Esophagus (tissue), 2 donors: ENCODE measurements around the gene DPYSL4. TPM values are rescaled to one million over a fixed set of nuclear protein-coding genes. Genes with fewer than 3 reads are reported as not detected.

Experiments
- H3K27ac ChIP-seq, 2 donors: one replicate each; pipeline ENCODE4 v1.5.1; 2013; ENCODE audit warnings: low read depth in 2 of 2, mild to moderate bottlenecking in 2 of 2, inconsistent platforms in 1 of 2, low read length in 1 of 2, moderate library complexity in 1 of 2
- H3K27me3 ChIP-seq, 2 donors: one replicate each; pipeline ENCODE4 v1.6.1; 2013; ENCODE audit warnings: low read length in 2 of 2, control low read depth in 1 of 2, mild to moderate bottlenecking in 1 of 2; ENCODE audit not compliant: insufficient read depth in 2 of 2, control insufficient read depth in 1 of 2
- H3K36me3 ChIP-seq, 2 donors: one replicate each; pipeline ENCODE4 v1.6.1; 2013; ENCODE audit warnings: low read length in 1 of 2; ENCODE audit not compliant: control insufficient read depth in 2 of 2, insufficient read depth in 2 of 2
- H3K4me1 ChIP-seq, 2 donors: one replicate each; pipeline ENCODE4 v1.6.1; 2013; ENCODE audit warnings: low read length in 1 of 2; ENCODE audit not compliant: control insufficient read depth in 2 of 2, insufficient read depth in 2 of 2
- H3K4me3 ChIP-seq, 2 donors: one replicate each; pipeline ENCODE4 v1.5.1; 2013; ENCODE audit warnings: low read length in 2 of 2, mild to moderate bottlenecking in 2 of 2, low read depth in 1 of 2, moderate library complexity in 1 of 2
- H3K9me3 ChIP-seq, 2 donors: one replicate each; pipeline ENCODE4 v1.6.1; 2013; ENCODE audit warnings: mild to moderate bottlenecking in 2 of 2, low read depth in 1 of 2, low read length in 1 of 2, moderate library complexity in 1 of 2; ENCODE audit not compliant: control insufficient read depth in 2 of 2, insufficient read depth in 1 of 2
- WGBS, 2 donors: extraction: QIAGEN DNeasy Blood & Tissue Kit; methylation state at CpG; one replicate each; pipeline ENCODE4 v1.1.7; 2013; 5-methylcytosine and 5-hydroxymethylcytosine counted together
- polyA plus RNA-seq, 2 donors: library from polyadenylated mRNA; stranded (reverse); fragments of 200-250 nt; gene quantifications; one replicate each; pipeline ENCODE4 v1.2.3, GENCODE V29; 2013
- donor health status: healthy with polysubstance abuse.
- donor health status: Bipolar disorder and iron deficiency.

The DPYSL4 gene
- polyA plus RNA-seq, result under 1 TPM; 0.26 to 0.52 TPM

DNA sequence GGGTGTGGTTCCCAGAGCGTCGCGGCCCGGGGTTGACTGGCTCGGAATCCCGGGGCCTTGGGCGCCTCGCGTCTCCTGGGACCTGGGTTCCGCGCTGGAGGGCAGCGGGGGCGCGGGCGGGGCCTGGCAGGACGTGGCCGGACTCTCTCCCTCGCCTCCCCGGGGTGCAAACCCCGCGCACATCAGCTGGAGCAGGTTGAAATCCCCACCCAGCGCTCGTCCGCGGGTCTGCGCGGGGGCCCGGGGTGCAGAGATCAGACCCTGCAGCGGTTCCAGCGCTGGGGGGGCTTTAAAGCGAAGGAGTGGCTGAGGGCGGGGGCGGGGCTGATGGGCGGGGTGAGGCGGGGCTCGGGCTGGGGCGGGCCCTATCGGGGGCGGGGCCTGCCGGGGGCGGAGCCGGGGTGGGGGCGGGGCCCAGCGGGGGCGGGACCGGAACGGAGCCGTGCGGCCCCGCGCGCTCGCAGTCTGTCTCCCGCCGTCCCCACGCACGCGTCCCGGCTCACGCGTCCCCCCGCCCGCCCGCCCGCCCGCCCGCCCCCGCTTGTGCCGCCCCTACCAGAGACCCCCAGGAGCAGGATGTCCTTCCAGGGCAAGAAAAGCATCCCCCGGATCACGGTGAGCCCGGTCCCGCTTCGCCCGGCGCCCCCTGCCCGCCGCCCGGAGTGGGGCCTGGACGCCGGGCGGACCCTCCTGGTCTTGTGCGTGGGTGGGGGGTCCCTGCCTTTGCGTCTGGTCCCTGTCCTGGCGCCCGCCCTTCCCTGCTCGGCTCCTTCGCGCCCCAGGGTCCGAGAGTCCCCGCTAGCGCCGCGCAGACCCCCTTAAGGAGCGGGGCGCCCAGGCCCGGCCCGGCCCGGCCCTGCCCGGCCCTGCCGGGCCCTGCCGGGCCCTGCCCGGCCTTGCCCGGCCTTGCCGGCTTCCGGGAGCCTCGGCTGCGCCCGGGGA is at the start of gene DPYSL4:
Gene DPYSL4 (plus strand): TSS at position 461 of the 942 bp plus-strand sequence. CDS start 116 bp downstream, at position 577.
- Histone ChIP-seq H3K4me1 (peaks cover 2 to 10% of the 10 kb centered on the region in 2 donors), H3K27me3 (peaks cover 0 to 16% of the 10 kb centered on the region in 2 donors), H3K36me3 (no peaks in the 10 kb centered on the region), H3K9me3 (peaks cover 0 to 2% of the 10 kb centered on the region in 2 donors), H3K27ac (no peak within 1 kb of the TSS), H3K4me3 (peak within 1 kb of the TSS; percentile 8 to 36)
- 4% methylated on average over 61 to 108 of the region's 109 CpGs for WGBS, 2 donors

DNA sequence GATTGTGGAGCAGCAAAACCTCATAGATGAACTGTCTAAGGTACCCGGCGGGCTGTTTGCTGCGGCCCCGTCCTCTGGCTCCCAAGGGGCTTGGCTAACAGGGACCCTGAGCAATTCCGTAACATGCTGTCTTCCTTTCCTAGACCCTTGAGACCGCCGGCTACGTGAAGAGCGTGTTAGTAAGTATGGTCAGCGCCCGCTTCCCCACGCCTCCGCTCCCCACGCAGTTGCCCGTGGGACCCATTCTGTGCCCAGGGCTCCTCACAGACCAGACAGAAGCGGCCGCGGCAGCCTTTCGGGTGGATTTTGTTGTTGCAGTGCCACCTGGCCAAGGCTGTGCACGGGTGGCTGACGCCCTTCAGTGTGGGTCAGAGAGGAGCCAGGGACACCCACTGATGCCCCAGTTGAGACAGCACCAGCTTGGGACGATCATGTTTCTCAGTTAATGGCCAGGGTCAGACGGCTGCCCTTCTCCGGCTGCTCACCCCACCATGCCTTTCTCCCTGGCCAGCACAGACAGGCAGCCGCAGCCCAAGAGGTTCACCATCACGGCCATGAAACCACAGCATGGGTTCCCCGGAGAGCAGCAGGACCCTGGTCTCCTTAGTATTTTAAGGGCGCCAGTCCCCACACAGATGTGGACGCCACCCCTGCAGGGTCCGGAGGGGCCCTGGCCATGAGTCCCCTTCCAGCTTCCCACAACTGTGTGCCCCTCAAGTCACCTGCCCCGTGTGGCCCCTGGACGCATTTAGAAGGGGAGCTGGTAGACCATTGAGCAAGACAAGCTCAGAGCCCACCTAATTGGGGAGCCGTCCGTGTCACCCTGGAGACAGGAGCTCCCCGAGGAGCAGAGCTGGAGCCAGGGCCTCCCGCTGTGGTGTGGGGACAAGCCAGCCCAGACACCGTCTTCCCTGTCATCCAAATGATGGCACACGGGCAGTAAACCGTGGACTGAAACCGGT is 49.4 kb upstream of the DPYSL4 start:
- WGBS, 2 donors, result 92% methylated on average over 40 of the region's 40 CpGs
- Histone ChIP-seq H3K9me3 (no peaks in the 10 kb centered on the region), H3K36me3 (no peaks in the 10 kb centered on the region), H3K27me3 (no peaks in the 10 kb centered on the region), H3K4me3 (no peak overlapping the region), H3K27ac (no peak overlapping the region), H3K4me1 (peaks cover 0 to 5% of the 10 kb centered on the region in 2 donors)

DNA sequence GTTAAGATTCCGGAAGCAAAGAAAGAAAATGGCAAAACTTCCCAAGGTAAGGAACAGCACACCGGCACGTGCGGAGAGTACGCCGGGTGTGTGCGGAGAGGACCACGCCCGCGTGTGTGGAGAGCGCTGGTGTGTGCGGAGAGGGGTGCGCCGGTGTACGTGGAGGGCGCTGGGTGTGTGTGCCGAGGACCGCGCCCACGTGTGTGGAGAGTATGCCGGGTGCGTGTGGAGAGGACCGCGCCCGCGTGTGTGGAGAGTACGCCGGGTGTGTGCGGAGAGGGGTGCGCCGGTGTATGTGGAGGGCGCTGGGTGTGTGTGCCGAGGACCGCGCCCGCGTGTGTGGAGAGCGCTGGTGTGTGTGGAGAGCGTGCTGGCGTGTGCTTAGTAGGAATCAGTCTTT is 48.6 kb upstream of the DPYSL4 start:
- Histone ChIP-seq H3K4me3 (no peak overlapping the region), H3K27me3 (no peaks in the 10 kb centered on the region), H3K27ac (no peak overlapping the region), H3K36me3 (no peaks in the 10 kb centered on the region), H3K4me1 (peaks cover 0 to 2% of the 10 kb centered on the region in 2 donors), H3K9me3 (no peaks in the 10 kb centered on the region)
- 93 to 96% methylated on average over 40 of the region's 40 CpGs for WGBS, 2 donors

DNA sequence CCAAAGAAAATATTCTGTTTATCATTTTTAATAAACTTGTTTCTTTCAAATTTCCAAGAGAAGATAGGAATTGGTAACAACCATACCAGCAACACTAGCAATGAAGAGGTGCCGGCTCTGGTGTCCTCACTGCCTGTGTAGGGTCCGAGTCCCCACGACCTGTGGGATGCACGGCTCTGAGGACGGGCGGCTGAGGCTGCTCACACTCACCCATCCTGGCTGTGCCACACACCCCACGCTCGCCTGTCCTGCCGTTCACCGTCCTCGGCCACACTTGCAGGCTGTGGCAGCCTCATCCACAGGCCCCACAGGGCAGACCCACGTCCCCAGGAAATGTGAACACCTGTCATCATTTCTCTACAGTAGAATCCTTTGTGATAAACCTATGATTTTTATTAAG is 48.2 kb upstream of the DPYSL4 start:
- Histone ChIP-seq H3K4me3 (no peak overlapping the region), H3K36me3 (no peaks in the 10 kb centered on the region), H3K4me1 (peaks cover 0 to 2% of the 10 kb centered on the region in 2 donors), H3K27me3 (no peaks in the 10 kb centered on the region), H3K9me3 (no peaks in the 10 kb centered on the region), H3K27ac (no peak overlapping the region)
- WGBS, 2 donors, result 83 to 88% methylated on average over 12 of the region's 12 CpGs

DNA sequence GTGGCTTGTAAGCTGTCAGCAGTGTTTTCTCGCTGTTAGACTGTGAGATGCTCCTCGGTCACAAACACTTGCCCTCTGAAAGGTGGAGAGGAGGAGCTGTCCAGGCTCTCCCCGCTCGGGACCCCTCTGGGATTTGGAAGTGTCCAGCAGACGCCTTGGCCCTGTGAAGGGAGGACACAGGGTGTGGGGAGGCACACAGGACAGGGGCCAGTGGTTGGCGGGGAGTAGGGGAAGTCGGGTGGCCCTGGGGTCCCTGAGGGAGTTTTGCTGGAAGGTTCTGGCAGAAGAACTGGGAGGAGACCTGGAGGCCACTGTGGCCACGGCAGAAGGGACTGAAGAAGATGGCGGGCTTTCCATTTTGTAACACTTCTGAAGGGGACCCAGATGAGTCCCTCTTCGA is 47.2 kb upstream of the DPYSL4 start:
- Histone ChIP-seq H3K36me3 (no peaks in the 10 kb centered on the region), H3K4me3 (no peak overlapping the region), H3K27me3 (no peaks in the 10 kb centered on the region), H3K4me1 (peaks cover 0 to 2% of the 10 kb centered on the region in 2 donors), H3K9me3 (no peaks in the 10 kb centered on the region), H3K27ac (no peak overlapping the region)
- WGBS, 2 donors, result 75 to 80% methylated on average over 10 of the region's 10 CpGs

DNA sequence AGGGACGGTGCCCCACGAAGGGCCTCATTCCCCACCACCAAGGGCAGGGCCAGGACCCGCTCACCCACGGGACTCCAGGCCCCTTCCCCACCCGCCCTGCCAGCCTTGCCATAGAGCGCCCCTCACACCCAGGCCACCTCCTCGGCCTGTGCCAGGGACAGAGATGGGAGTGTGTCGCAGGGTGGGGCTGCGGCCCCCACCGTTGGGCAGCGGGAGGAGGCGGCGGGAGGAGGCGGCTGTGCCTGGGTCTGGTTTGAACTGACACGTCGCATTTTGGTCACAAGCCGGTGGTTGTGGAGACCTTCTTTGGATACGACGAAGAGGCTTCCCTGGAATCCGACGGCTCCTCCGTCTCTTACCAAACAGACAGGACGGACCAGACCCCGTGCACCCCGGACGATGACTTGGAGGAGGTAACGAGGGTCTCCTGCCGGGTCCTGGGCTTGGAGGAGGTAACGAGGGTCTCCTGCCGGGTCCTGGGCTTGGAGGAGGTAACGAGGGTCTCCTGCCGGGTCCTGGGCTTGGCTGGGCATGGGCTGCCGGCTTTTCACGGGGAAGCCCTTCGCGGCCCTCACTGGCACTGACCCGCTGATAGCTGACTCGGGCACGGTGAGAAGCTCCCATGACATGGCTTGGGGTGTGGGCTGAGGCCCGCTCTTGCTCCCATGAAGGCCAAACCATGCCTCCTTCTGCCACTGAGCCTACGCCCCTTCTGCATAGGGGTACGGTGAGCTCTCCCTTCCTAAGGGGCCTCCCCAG is 46.4 kb upstream of the DPYSL4 start:
- no peak overlapping the region for H3K4me3 ChIP-seq
- no peaks in the 10 kb centered on the region for H3K27me3 ChIP-seq
- no peaks in the 10 kb centered on the region for H3K36me3 ChIP-seq
- 90 to 92% methylated on average over 42 of the region's 42 CpGs for WGBS, 2 donors
- no peaks in the 10 kb centered on the region for H3K9me3 ChIP-seq
- no peak overlapping the region for H3K27ac ChIP-seq
- H3K4me1 ChIP-seq, result peaks cover 0 to 2% of the 10 kb centered on the region in 2 donors

DNA sequence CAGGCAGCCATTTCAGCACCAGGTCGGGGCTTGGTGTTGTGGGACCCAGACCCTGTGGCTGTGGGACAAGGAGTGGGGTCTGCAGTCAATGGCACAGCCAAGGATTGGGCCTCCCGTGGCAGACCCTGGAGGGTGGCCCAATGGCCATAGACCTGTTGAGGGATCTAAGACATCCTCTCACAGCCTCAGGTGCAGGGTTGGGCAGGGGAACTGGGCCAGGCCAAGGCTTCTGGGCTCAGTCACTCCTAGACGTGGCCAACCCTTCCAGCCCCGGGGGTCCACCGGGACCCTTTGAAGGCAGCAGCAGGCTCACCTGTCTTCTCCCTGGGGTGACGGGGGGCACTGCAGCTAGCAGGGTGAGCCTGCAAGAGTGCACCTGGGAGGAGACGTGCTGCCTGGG is 45.7 kb upstream of the DPYSL4 start:
- H3K27me3 ChIP-seq, result no peaks in the 10 kb centered on the region
- no peaks in the 10 kb centered on the region for H3K9me3 ChIP-seq
- WGBS, 2 donors, result 66 to 71% methylated on average over 7 of the region's 7 CpGs
- H3K36me3 ChIP-seq, result no peaks in the 10 kb centered on the region
- no peak overlapping the region for H3K27ac ChIP-seq
- H3K4me3 ChIP-seq, result no peak overlapping the region
- peaks cover 0 to 2% of the 10 kb centered on the region in 2 donors for H3K4me1 ChIP-seq

DNA sequence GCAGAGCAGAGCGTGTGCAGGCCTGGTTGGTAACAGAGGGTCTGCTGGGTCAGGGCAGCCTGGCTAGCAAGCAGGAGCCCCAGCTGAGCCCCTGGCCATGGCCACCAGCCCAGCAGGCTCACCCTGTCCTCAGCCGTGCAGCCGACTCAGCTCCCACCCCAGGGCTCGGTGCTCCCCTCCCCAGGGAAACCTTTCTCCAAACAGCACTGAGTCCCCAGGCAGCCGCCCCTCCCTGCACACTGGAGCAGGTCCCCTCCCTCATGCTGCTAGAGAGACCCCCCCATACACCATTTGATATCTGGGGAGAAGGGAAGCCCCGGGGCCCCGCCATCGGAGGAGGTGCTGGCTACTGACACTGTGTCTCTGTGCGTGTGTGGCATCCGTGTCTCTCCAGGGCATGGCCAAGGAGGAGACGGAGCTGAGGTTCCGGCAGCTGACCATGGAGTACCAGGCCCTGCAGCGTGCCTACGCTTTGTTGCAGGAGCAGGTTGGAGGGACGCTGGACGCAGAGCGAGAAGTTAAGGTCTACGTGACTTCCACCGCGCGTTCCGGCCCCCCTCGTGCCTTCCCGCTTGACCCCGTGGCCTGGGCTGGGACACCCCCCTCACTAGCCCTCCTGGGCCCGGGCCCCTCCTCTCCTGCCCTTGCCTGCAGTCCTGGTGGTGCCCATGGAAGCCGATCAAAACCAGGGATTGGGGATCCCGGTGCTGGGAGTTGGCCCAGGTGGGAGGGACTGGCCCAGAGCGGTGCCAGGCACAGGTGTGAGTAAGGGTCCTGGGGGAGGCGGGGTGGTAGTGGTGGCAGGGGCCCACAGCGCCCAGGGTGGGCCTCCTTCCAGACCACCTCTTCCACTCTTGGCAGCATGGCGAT is 45.0 kb upstream of the DPYSL4 start:
- no peak overlapping the region for H3K4me3 ChIP-seq
- H3K4me1 ChIP-seq, result peaks cover 0 to 2% of the 10 kb centered on the region in 2 donors
- 74 to 82% methylated on average over 30 to 32 of the region's 32 CpGs for WGBS, 2 donors
- no peak overlapping the region for H3K27ac ChIP-seq
- H3K9me3 ChIP-seq, result no peaks in the 10 kb centered on the region
- H3K27me3 ChIP-seq, result no peaks in the 10 kb centered on the region
- H3K36me3 ChIP-seq, result no peaks in the 10 kb centered on the region
